PC-9 (cell line): ENCODE results near the gene LYPD3. TPM values are rescaled to one million over a fixed set of nuclear protein-coding genes. Genes with fewer than 3 reads are reported as not detected.

Source experiments
- BruUV-seq: library from RNA; stranded (reverse); fragments of 400-500 nt; replicated peaks from 2 replicates; lab custom pipeline; 2021; lab: Mats Ljungman, UMichigan
- CTCF ChIA-PET: fragments of 300-600 bp; sonication (Branson Sonifier 250); formaldehyde crosslinking; loops from one replicate; lab custom pipeline; 2022; ENCODE audit warnings: antibody characterized with exemption; lab: Charles Lee
- POLR2A ChIA-PET: fragments of 300-600 bp; sonication (Branson Sonifier 250); formaldehyde crosslinking; loops from one replicate; lab custom pipeline; 2022; ENCODE audit warnings: antibody characterized with exemption; ENCODE audit not compliant: unreplicated experiment; lab: Charles Lee
- DNase-seq, 2 experiments: peaks; one replicate each; pipeline versions ENCODE4 v3.0.0 to v3.0.0-alpha.2; 2015 to 2022; ENCODE audit warnings: mixed read lengths in 1 of 2
- H2AFZ ChIP-seq: fragments of 200-600 bp; sonication (generic); 2 replicates; pipeline ENCODE4 v1.8.1; 2017; ENCODE audit warnings: antibody characterized with exemption
- H3F3A ChIP-seq: fragments of 200-600 bp; sonication (generic); 2 replicates; pipeline ENCODE4 v1.8.1; 2017; ENCODE audit warnings: antibody characterized with exemption, mild to moderate bottlenecking, low read depth; ENCODE audit not compliant: insufficient read depth
- H3K27ac ChIP-seq: fragments of 200-600 bp; sonication (generic); 2 replicates; pipeline ENCODE4 v1.6.1; 2016; ENCODE audit warnings: mixed run types
- H3K27me3 ChIP-seq: fragments of 200-600 bp; sonication (generic); 2 replicates; pipeline ENCODE4 v1.6.1; 2016; ENCODE audit warnings: low read depth, mixed run types; ENCODE audit not compliant: insufficient read depth
- H3K36me3 ChIP-seq: fragments of 200-600 bp; sonication (generic); 2 replicates; pipeline ENCODE4 v1.6.1; 2016; ENCODE audit warnings: low read depth, mixed run types
- H3K4me1 ChIP-seq: fragments of 200-600 bp; sonication (generic); replicated peaks from 2 replicates; pipeline ENCODE4 v1.6.1; 2016; ENCODE audit warnings: mixed run types; ENCODE audit not compliant: insufficient read depth
- H3K4me2 ChIP-seq: fragments of 200-600 bp; sonication (generic); 2 replicates; pipeline ENCODE4 v1.6.1; 2017; ENCODE audit warnings: mixed run types
- H3K4me3 ChIP-seq: fragments of 200-600 bp; sonication (generic); 2 replicates; pipeline ENCODE4 v1.6.1; 2016; ENCODE audit warnings: mixed run types
- H3K79me2 ChIP-seq: fragments of 200-600 bp; sonication (generic); 2 replicates; pipeline ENCODE4 v1.6.1; 2017; ENCODE audit warnings: low read depth, mixed run types
- H3K9me2 ChIP-seq: fragments of 200-600 bp; sonication (generic); 2 replicates; pipeline ENCODE4 v1.8.1; 2017; ENCODE audit warnings: mild to moderate bottlenecking; ENCODE audit not compliant: insufficient read depth
- H3K9me3 ChIP-seq: fragments of 200-600 bp; sonication (generic); 2 replicates; pipeline ENCODE4 v1.8.1; 2016; ENCODE audit warnings: low read depth; ENCODE audit not compliant: insufficient read depth
- H4K20me1 ChIP-seq: fragments of 200-600 bp; sonication (generic); 2 replicates; pipeline ENCODE4 v1.8.1; 2017; ENCODE audit not compliant: insufficient read depth
- EZH2 ChIP-seq: fragments of 200-600 bp; sonication (generic); IDR thresholded peaks from 2 replicates; pipeline ENCODE4 v1.8.0; 2017; ENCODE audit warnings: antibody characterized with exemption, low read depth
- intact Hi-C: fragments of 100-400 bp; cut with micrococcal nuclease; formaldehyde crosslinking; loops from one replicate; pipeline ENCODE4 v1.10.0; 2022; ENCODE audit not compliant: unreplicated experiment
- total RNA-seq: library from RNA; stranded (reverse); gene quantifications from 2 replicates; pipeline ENCODE4 v1.2.3, GENCODE V29; 2021
- TF ChIP-seq, protein P1 (sequence below): fragments of 200-600 bp; sonication (generic); conservative IDR thresholded peaks from 2 replicates; pipeline ENCODE4 v1.6.1; 2017; ENCODE audit warnings: mixed run types, antibody characterized with exemption, mild to moderate bottlenecking, moderate library complexity

The LYPD3 gene
- total RNA-seq, 1 experiment from 2014 or later: 70.8 TPM

DNA sequence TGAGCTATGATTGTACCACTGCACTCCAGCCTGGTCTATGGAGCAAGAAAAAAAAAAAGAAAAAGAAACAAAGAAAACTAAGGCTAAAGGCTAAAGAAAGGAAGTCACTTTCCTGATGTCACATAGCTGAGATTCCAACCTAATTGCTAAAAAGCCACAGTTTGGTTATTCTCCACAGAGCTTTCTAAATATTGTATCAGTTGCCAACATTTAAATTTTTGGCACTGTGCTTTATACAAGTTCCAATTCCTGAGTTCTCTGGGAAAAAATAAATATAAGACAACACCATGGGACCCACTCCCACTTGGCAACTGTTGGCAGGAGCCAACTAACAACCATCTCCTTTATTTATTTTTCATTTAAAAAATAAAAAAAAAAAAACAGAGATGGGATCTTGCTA lies 11.2 kb upstream of the LYPD3 start:
- Histone ChIP-seq H3K27ac (no peak overlapping the region), H2AFZ (no peak overlapping the region), H3K9me2 (no peaks in the 10 kb centered on the region), H3K9me3 (no peaks in the 10 kb centered on the region), H3K27me3 (no peaks in the 10 kb centered on the region), H3K79me2 (no peaks in the 10 kb centered on the region), H3K36me3 (no peaks in the 10 kb centered on the region), H3K4me2 (no peak overlapping the region), H4K20me1 (no peaks in the 10 kb centered on the region), H3K4me1 (peaks cover 15% of the 10 kb centered on the region), H3F3A (peaks cover 33% of the 10 kb centered on the region), H3K4me3 (no peak overlapping the region)
- intact Hi-C loops: no loop called here
- TF ChIP-seq, protein P1, sequence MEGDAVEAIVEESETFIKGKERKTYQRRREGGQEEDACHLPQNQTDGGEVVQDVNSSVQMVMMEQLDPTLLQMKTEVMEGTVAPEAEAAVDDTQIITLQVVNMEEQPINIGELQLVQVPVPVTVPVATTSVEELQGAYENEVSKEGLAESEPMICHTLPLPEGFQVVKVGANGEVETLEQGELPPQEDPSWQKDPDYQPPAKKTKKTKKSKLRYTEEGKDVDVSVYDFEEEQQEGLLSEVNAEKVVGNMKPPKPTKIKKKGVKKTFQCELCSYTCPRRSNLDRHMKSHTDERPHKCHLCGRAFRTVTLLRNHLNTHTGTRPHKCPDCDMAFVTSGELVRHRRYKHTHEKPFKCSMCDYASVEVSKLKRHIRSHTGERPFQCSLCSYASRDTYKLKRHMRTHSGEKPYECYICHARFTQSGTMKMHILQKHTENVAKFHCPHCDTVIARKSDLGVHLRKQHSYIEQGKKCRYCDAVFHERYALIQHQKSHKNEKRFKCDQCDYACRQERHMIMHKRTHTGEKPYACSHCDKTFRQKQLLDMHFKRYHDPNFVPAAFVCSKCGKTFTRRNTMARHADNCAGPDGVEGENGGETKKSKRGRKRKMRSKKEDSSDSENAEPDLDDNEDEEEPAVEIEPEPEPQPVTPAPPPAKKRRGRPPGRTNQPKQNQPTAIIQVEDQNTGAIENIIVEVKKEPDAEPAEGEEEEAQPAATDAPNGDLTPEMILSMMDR: no peak
- no peak for TF ChIP-seq EZH2
- no TSS peak for BruUV-seq
- CTCF ChIA-PET: interaction anchor here (0.6 kb wide), 1 partner anchor 51 kb away, joined by 4 read pairs; no protein-coding TSS in a partner anchor
- DNase-seq: peak in 1 of 2 experiments; percentile 68
- POLR2A ChIA-PET: interaction anchor here (0.6 to 0.9 kb wide), 5 partner anchors 11 to 119 kb away, joined by 4 to 44 read pairs (median 13); partner anchors contain the start of genes IRGQ and LYPD3

DNA sequence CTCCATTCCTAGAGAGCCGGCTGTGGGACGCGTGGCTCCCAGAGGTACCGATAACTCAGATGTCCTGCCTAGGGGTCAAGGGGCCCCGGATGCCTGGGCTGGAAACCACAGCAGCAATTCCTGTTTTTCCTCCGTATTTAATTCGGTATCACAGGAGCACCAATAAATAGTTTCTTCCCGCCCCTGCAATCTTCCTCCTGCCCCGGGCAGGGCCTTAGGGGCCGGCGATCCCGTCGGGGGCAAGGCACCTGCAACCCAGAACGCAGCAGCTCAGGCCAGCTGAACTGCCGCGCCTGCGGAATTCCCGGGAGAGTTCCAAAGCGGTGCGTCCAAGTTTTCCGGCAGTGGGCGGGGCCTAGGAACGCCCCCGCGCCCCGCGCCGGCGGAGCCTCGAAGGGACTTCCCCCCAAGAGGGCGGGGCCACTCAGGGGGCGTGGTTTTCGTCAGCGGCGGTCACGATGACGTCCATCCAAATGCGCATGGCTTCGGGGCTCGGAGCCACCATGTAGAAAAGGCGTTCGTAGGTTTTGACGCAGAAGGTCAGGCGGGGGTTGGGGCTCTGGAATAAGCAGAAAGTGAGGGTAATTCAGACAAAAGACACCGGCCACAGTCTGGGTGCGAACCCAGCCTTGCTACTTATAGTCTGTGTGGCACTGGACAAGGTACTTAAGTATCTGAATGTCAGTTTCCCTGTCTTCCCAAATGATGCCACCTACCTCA lies 9.7 kb upstream of the LYPD3 start:
- H3K4me3 ChIP-seq: peak overlapping the region; percentile 54; the same call in 1 of the 2 replicates
- no peaks in the 10 kb centered on the region for H3K79me2 ChIP-seq
- peak overlapping the region; percentile 75 for H2AFZ ChIP-seq
- DNase-seq: peak; percentile 81 to 98
- peak overlapping the region; percentile 66 for H3K27ac ChIP-seq
- H3K9me2 ChIP-seq: no peaks in the 10 kb centered on the region
- POLR2A ChIA-PET: interaction anchor here (0.6 kb wide), 1 partner anchor 476 kb away, joined by 11 read pairs; no protein-coding TSS in a partner anchor
- H3K36me3 ChIP-seq: no peaks in the 10 kb centered on the region
- no peaks in the 10 kb centered on the region for H3K9me3 ChIP-seq
- H4K20me1 ChIP-seq: no peaks in the 10 kb centered on the region
- BruUV-seq: no TSS peak
- no peak for TF ChIP-seq EZH2
- TF ChIP-seq, protein P1: no peak
- peaks cover 44% of the 10 kb centered on the region for H3F3A ChIP-seq
- H3K4me1 ChIP-seq: peaks cover 27% of the 10 kb centered on the region
- intact Hi-C loops: no loop called here
- peak overlapping the region; percentile 88 for H3K4me2 ChIP-seq
- CTCF ChIA-PET: interaction anchor here (0.5 kb wide), 1 partner anchor 40 kb away, joined by 8 read pairs; no protein-coding TSS in a partner anchor
- H3K27me3 ChIP-seq: no peaks in the 10 kb centered on the region

DNA sequence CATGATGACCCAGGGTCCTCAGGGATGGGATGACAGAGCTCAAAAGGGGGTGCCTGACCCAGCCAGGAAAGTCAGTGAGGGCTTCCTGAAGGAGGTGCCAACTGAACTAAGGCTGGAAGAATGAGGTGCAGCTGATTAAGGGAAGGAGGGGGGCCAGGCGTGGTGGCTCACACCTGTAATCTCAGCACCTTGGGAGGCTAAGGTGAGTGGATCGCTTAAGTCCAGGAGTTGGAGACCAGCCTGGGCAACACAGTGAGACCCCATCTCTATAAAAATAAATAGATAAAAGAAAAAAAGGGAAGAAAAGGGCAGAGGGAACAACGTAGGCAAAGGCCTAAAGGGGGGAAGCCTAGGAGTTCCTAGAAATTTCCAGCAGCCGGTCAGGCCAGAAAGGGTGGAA lies 9.1 kb upstream of the LYPD3 start:
- H3K9me2 ChIP-seq: no peaks in the 10 kb centered on the region
- no peak overlapping the region for H2AFZ ChIP-seq
- peak overlapping the region; percentile 66 for H3K27ac ChIP-seq
- no peak for DNase-seq
- peak overlapping the region; percentile 88 for H3K4me2 ChIP-seq
- no peaks in the 10 kb centered on the region for H4K20me1 ChIP-seq
- H3K4me3 ChIP-seq: peak overlapping the region; percentile 54; the same call in 1 of the 2 replicates
- no peak for TF ChIP-seq EZH2
- TF ChIP-seq, protein P1: no peak
- H3K36me3 ChIP-seq: no peaks in the 10 kb centered on the region
- H3K27me3 ChIP-seq: no peaks in the 10 kb centered on the region
- H3F3A ChIP-seq: peaks cover 47% of the 10 kb centered on the region
- no peaks in the 10 kb centered on the region for H3K9me3 ChIP-seq
- intact Hi-C loops: no loop called here
- no peaks in the 10 kb centered on the region for H3K79me2 ChIP-seq
- CTCF ChIA-PET: interaction anchor here (0.5 kb wide), 1 partner anchor 39 kb away, joined by 8 read pairs; no protein-coding TSS in a partner anchor
- H3K4me1 ChIP-seq: peaks cover 30% of the 10 kb centered on the region
- no TSS peak for BruUV-seq
- POLR2A ChIA-PET: interaction anchor here (0.6 kb wide), 1 partner anchor 475 kb away, joined by 11 read pairs; no protein-coding TSS in a partner anchor
